IPS DF 19.7 (cell line): Measurements from ENCODE around the gene ALKBH3.

Experiments used
- DNase-seq: peaks from one replicate; pipeline ENCODE4 v3.0.0-alpha.2; 2013; ENCODE audit warnings: low read depth, low spot score

The ALKBH3 gene

DNA sequence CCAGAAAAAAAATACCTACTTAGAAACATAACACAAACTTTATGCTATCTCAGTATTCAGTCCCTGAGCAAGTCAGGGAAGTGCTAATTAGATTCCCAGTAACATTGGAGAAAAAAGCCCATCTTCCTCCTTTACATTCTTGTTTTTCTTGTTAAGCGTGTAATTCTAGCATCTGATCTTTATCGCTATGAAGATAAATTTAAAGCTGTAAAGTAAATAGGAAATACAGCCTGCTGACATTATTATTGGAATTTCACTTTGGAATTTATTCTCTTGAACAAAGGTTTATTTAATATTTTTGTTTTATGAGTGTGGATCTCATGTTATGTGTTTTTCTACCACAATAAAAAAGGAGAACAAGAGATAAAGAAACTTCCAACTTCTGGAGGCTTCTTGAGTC lies 13.9 kb downstream of the ALKBH3 start:
- DNase-seq, result no peak

DNA sequence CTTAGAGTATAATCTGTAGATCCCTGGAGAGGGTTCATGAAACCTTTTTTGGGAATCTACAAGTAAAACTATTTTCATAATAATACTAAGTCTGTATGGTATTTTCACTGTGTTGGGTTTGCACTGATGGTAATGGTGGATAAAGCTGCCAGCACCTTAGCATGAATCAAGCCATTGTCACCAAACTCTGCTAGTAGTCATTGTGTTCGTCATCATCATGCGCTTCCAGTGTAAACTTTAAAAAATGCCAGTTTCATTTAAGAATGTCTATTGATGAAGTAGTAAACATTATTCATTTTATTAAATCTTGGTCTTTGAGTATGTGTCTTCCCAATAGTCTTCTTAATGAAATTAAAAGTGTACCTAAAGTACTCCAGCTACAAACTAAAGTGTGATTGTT lies 15.0 kb downstream of the ALKBH3 start:
- no peak for DNase-seq

DNA sequence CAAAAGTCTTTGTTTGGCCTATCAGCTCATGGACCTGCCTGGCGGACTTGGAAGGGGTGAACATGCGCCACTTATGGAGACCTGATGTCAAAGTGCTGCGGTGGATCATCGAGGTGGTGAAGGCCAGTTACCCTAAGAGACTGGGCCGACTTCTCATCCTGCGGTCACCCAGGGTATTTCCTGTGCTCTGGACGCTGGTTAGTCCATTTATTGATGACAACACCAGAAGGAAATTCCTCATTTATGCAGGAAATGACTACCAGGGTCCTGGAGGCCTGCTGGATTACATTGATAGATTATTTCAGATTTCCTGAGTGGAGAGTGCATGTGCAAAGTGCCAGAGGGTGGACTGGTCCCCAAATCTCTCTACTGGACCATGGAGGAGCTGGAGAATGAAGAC lies 17.9 kb downstream of the ALKBH3 start:
- DNase-seq, result no peak

DNA sequence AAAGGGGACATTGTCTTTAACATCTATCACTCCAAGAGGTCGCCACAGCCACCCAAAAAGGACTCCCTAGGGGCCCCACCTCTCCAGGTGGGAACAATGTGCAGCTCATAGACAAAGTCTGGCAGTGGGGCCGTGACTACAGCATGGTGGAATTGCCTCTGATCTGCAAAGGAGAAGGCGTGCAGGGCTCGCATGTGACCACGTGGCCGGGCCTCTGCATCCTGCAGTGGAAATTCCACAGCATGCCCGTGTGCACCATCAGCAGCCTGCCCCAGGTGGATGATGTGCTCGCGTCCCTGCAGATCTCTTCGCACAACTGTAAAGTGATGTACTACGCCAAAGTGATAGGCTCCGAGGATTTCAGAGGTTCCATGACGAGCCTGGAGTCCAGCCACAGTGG lies 18.5 kb downstream of the ALKBH3 start:
- DNase-seq, result no peak

DNA sequence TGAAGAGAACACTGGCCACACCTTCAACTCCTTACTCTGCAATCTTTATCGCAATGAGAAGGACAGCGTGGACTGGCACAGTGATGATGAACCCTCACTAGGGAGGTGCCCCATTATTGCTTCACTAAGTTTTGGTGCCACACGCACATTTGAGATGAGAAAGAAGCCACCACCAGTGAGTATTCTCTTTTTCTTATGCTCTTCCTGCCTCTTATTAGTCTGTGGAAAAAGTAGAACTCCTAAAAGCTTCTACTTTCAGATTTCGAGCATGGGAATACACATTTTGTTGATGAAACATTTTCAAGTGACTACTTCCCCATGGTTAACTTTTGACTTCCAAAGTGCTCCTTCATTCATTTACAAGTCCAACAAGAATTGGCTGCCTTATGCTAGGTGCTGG lies 20.9 kb downstream of the ALKBH3 start:
- no peak for DNase-seq

DNA sequence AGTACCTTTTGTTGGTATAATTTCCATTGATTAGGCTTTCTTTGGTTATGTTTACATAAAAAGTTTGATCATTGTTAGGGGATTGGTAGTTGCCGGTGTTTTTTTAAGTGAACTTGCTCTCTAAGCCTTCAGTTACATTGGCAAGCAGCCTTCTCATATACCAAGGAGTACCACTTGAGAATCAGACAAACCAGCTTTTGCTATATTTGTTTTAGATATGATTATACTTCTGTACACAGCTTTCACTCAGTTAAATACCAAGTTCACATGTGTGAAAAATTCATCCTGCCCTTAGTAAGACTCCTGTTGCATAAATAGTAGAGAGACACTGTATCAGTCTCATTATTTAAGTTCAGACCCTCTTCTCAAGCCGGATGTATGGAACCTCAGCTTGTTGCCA lies 22.4 kb downstream of the ALKBH3 start:
- DNase-seq, result no peak

DNA sequence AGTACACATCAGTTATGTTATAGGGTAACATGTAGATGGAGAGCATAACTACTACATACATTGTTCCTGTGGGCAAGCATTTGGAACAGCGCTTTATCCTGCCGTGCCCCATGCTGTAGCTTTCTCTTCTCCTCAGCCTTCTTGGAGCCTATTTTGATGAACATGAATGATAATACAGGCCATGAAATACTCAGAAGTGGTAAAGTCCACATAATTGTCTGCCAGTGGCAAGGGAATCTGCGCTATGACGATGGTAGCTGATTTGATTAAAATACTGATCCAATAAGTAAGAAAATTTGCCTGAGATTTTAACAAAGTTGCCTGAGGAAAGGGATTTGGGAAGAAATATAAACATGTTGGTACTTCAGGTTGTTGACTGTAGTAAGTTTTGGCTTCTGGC lies 23.3 kb downstream of the ALKBH3 start:
- DNase-seq, result no peak

DNA sequence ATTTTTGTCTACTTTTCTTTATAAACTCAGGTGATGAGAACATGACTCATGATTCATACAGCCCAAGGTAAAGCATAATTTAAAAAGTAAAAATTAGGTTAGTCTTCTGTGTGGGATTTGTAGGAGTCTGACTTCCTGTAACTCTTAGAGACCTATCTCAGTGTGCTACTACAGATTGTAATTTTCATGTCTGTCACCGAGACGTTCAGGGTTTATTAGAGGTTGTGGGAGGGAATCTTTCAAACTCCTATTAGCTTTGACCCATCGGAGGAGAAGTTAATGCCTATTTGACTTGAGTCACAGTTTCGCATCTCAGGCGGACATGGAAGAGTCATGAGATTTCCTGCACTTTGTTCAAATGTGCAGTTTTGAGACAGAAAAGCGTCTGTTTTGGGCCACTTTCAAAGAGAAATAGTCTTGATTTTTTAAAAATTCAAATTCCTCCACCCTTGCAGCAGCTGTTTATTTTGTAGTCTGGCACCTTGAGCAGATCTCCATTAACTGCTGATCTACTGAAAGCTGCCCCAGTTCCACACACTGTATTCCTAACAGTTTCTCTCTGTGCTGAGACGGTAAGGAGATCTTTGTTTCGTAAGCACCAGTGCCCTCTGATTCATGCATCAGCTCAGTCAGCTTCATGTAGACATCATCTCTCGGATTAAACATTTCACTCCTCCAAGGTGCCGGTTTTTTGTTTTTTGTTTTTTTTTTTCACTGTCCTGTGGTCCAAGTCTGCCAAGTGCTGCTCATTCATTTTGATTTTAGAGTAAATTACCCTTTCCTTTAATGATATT lies 24.3 kb downstream of the ALKBH3 start:
- no peak for DNase-seq

DNA sequence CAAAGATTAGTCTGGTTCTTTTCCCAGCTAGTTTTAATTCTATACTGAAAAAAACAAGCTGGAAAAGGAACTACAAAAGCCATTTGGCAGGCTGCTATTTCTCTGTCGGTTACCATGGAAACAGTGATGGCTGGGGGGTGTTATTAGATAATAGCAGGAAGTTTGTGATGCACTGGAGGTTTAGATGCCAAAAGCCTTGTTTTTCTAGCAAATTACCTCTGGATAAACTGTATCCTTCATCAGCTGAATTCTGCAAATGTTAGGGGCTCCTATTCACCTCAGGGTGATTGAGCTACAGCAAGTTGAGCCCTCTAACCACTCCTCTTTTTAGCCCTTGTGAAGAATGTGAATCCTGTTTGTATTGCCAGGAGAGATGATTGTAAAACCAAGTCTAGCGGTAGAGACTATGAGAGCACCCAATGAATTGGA lies 25.2 kb downstream of the ALKBH3 start:
- DNase-seq, result no peak

DNA sequence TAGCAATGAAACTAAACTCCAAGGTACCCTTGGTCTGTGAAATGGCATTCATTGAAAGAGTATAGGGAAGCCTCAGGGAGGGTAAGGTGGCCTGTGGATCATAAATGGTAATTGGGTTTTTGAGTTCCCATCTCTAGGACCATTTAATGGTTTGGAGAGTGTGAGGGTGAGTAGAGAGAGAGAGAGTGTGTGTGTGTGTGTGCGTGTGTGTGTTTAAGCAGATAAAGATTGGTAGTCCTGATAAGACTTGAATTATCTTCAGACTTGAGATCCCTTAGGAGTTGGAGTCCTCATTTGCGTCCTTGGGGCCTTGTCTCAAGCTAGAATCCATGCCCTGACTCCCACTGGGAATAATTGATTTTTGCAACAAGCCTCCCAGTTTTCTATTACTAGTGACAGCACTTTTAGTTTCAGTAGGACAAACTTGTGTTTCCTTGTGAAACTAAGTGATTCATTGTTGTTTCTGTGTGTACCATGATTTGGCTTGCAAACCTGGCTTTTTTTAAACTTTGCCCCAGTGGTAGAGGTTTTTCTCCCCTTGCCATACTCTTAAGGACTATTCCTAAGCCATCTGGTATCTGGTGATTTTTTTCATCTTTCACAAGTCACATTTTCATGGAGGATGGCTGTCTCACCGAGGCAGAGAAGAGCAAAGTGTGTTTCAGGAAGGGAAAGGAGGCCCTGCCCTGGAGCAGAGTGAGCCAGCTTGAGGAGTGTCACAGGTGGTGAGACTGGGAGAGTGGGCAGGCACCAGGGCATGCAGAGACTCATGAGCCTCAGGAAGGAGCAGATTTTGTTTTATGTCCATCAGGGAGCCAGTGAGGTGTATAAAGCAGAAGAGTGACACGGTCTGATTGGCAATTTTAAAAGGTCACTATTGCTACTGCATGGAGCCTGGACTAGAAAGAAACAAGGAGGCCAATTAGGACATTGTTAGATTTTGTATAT lies 26.7 kb downstream of the ALKBH3 start:
- DNase-seq, result no peak

DNA sequence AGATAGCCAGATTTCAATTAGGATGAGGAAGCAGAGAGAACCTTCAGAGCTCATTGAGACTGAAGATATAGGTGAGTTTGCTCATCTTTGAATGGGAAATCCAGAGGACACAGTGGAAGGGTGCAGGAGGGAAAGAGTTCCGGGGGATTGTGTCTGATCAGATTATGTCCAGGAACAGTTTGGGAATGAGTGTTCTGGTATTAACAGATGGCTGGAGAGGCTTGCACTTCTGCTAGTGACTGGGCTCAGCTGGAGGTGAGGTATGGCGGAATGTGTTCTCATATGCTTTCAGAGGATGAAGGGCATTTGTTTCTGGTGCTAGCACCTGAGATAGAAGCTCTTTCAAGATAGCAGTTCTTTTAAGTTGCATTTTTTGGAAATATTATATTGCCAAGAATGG lies 27.6 kb downstream of the ALKBH3 start:
- no peak for DNase-seq

DNA sequence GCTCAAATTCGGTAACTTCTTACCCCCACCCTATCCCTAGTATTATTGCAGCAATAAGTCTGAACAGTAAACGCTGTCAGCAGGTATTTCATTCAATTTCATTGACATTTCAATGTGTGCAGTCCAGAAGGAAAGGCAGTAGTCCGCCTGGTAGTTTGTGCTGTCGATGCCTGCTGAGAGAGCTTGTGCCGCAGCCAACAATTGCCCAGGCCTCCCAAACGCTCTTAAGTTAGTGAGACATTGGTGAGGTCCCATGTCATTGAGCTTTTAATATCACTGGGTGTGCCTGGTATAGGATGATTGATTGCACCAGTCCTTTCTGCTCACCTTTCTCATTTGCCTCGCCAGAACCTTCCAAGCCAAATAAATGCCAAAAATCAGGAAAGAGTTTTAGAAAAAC lies 28.1 kb downstream of the ALKBH3 start:
- DNase-seq, result no peak

DNA sequence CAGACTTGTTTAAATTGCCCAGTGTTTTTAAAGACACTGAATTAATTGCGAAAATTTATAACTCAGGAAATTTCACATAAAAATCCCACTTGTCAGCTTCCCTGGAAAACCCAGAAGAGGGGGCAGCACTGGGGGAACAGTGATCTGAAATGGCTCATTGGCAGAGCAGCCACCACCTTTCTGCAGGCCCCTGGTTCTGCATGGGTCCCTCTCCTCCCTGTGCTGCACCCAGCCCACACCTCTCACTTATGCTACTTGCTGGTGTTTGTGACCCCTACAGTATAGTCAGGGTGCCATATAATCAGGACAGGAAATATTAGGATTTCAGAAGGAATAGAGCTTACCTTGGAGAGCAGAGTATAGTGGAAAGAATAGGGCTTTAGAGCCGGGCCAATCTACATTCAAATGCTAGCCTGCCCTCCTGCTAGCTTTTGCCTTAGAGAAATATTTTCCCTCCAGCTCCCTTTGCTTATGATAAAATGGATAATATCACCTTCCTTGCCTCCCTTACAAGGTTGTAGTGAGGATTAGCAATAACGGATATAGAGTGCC lies 33.3 kb downstream of the ALKBH3 start:
- DNase-seq, result no peak

DNA sequence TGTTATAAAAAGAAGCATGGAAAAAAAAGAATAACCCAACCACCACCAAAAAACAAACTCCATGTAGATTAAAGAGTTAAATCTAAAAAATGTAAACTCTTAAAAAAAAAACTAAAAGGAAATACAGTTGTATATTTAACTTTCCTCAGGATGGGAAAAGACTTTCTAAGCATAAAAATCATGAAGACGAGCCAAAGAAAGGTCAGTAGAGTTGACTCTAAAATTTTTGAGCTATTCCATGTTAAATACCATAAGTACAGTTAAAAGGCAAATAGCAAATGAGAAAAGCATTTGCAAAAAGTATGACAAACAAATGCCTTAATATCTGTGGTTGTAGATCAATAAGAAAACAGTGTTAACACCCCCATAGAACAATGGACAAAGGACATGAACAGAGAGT lies 33.8 kb downstream of the ALKBH3 start:
- no peak for DNase-seq

DNA sequence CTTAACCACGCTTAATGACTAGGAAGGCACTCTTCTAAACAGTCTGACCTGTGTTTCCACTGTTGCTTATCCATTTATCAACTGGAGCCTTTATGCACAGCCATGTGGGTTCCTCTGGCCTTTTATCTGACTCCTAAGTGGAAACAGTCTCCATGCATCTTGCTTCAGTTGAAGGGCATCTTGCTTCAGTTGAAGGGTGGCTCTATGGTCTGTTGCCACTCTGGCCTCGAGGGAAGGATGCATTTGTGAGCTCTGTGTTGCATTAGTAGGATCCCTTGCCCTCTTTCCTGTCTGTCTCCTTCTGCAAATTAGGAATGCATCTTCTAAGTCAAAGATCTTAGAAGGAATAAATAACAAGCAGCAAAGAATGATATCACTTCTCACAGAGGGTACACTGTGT lies 36.0 kb downstream of the ALKBH3 start:
- no peak for DNase-seq

DNA sequence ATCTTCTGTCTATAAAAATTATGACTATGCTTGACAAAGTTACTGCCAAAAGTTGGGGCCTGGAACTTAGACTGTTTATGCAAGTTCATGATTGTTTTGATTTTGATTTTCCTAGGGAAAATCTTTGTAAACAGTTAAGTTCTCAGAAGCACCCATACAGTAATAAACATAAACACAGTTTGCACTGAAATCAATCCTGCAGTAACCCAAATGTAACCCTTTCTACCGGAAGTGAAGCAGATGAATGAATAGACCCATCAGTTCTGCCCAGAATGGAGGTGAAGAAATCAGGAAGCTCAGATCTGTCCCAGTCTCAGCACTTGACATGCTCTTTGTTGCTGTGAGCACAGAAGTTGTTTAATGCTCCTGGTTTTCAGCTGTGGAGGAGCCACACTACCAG lies 37.2 kb downstream of the ALKBH3 start:
- no peak for DNase-seq

DNA sequence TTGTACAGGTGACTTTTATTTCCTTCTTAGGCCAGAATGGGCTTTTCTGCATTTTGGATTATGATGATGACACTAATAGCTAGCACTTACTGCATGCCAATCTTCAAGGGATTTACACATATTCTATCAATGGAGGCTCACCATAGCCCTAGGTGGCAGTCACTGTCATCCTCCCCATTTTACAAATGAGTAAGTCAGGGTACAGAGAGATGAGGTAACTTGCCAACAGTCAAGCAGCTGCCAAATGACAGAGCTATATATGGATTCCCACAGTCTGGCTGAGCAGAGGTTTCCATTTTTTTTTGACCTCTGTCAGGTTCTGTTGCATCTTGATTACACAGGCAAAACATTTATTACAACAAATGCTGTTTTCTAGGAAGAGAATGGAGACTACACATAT lies 38.0 kb downstream of the ALKBH3 start:
- no peak for DNase-seq

DNA sequence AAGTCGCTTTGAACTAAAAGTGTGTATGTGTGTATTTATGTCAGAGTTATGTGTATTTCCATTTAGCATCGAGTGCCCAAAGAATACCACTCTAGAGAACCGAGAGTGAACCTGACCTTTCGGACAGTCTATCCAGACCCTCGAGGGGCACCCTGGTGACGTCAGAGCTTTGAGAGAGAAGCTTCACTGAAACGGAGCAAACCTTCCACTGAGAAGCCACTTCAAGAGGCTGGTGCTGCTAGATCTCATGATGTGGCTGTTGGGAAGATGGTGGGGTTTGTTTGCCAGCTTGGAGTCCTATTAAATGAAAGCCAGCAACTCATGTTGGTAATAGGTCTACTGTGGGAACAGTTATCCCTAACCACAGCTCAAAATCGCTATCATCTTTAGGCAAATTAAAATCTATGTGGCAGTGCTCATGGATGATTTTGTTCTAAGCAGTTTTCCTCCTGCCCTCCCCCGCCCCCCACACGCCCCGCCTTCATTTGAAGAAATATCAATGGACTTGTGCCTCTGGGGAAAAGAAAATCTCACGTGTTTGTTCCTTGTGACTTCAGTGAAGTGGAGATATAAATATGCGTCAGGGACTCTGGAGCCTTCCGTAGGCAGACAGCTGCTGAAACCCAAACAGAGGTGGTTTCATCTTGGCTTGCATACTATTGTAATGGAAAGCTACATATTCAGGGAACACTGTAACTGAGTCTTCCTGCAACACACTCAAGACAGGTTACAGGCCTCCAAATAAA lies 39.4 kb downstream of the ALKBH3 start:
- DNase-seq, result no peak

DNA sequence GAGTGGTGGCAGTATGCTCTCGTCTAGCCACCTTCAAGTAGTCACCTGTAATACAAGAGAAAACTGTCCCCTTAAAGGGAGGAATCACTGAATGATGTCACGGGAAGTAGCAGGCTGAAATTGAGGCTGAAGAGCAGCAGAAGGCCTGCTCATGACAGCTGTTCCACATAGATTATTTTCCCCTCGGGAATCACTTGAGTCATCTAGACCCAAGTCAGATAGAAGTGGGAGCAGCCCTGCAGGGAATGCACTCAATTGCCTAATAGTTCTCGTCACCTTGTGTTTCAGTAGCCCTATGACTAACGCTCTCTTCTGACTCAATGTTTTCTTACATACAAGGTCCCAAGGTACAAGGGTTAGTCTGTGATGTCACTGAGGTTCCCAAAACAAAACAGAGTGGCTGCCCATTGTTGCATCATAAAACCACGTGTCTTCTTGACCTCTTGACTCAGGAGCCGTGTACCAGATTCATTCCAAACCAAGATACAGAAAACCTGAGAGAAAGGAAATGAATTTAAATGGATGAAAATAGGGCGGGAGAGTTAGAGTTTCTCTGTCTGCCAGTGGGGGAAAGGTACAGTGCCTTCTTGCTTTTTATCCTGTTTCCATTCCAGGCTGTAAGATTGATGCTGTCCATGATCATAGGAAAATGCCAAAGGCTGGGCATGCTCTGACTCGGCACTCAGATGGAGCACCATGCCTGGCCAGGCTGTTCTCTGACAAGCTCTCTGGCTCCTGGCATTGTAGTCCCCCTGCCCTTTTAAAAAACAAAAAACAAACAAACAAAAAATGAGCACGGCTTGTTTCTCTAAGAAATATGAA lies 40.2 kb downstream of the ALKBH3 start:
- DNase-seq, result no peak

DNA sequence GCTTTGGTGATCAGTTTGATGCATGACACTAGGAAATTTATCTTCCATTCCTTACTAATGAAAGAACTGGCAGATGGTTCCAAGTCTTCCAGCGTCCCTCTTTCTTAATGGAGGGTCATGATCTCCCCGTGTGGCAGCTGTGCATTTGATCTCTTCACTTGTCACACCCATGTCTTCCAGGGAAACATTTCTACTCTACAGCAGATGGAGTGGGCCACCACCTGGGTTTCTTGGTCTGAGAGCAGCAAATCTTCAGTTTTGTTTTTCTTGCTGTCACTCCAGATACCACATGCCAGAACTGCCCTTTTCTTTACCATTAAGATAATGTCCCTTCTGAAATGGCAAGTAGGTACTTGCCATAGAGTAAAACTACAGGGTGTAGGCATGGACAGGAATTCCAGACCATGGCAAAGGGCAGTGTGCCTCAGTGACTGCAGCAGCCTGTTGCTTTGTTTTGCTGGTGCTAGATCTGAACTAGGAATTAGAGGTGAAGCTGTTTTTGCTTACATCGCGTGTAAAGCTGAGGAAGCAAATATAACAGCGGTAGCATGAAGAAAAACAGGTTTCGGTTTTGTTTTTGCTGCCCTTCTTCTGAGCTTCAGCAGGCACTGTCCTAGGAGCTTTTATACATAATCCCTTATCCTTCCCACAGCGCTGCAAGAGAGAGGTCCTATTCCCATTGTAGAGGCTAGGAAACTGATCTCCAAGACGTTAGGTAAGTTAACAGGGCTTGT lies 41.1 kb downstream of the ALKBH3 start:
- no peak for DNase-seq
